ENCODE data around the gene TENM4. TPM values are rescaled to one million over a fixed set of nuclear protein-coding genes. Genes with fewer than 3 reads are reported as not detected.

Gene TENM4
- total RNA-seq, 2 experiments from 2014 or later = not detected

DNA sequence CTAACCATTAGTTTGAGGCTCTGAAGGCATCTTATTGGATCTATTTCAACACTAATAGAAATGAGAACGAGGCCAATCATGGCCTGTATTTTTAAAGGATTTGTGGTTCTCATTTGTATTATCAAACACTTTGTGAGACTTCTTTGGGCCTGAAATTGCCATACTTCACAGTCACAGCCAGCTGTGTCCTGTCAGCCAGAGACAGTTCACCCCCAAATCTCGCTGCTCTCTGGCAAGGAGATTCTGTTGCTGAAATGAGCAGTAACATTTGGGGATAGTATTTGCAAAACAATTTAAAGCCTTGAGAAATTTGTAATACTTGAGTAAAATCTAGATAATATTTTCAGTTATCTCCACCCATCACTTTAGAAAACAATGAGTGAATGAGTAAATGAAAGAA lies 26.9 kb upstream of the TENM4 start:
- no peak overlapping the region for H3K27ac Mint-ChIP-seq

DNA sequence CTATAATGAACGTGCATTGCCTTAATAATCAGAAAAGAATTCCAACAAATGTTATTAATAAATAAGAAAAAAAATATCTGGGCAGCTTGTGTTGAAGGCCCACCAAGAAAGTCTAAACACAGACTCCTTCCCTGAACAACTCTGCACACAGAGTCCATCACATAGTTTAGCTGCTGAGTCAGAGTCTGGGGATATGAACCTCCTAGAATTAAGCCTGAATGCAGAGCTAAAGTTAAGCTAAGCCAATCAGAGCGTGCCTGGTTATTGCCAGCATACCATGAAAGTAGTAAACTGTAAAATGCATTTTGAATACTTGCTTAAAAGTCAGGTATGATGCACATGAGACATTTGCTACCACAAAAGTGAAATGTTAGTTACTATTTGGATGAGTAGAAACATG lies 25.6 kb upstream of the TENM4 start:
- peaks cover 2% of the 10 kb centered on the region for H3K27me3 Mint-ChIP-seq
- no peaks in the 10 kb centered on the region for H3K36me3 Mint-ChIP-seq
- ChIA-PET CTCF (no interaction called here), POLR2A (no interaction called here)
- no peaks in the 10 kb centered on the region for H3K4me1 Mint-ChIP-seq (ENCODE audit: low read depth)
- no peak for DNase-seq
- H3K27ac Mint-ChIP-seq = no peak overlapping the region
- H3K4me3 Mint-ChIP-seq = no peak overlapping the region
- intact Hi-C loops (cut with micrococcal nuclease) = no loop called here
- H3K9me3 Mint-ChIP-seq = no peaks in the 10 kb centered on the region

More for the DNA sequence above, 26.9 kb upstream of the TENM4 start:
- DNase-seq = no peak
- Mint-ChIP-seq H3K4me3 (no peak overlapping the region), H3K36me3 (no peaks in the 10 kb centered on the region), H3K4me1 (ENCODE audit: low read depth) (no peaks in the 10 kb centered on the region), H3K27me3 (peaks cover 2% of the 10 kb centered on the region), H3K9me3 (no peaks in the 10 kb centered on the region)
- ChIA-PET POLR2A (no interaction called here), CTCF (no interaction called here)
- intact Hi-C loops (cut with micrococcal nuclease) = no loop called here

DNA sequence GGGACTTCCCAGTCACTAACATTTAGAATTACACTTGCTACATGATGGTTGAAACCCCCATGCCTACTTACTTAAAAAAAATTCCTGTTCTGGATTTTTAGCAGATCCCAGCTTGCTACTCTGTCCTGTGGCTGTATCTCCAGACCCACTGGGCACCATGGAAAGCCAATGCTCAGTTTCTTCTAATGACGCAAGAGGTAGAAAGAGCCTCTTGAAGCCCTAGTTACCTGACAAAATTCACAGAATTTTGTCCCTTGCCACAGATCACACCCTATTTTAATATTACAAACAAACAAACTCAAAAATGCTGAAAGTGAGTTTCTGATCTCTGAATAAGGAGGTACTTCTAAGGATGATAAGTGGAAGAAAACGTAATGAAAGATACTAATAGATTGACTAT lies 24.3 kb upstream of the TENM4 start:
- no peak overlapping the region for H3K27ac Mint-ChIP-seq
- H3K4me1 Mint-ChIP-seq (ENCODE audit: low read depth) = no peaks in the 10 kb centered on the region
- intact Hi-C loops (cut with micrococcal nuclease) = no loop called here
- H3K9me3 Mint-ChIP-seq = no peaks in the 10 kb centered on the region
- H3K4me3 Mint-ChIP-seq = no peak overlapping the region
- peaks cover 2% of the 10 kb centered on the region for H3K27me3 Mint-ChIP-seq
- CTCF ChIA-PET = no interaction called here
- POLR2A ChIA-PET = no interaction called here
- no peak for DNase-seq
- no peaks in the 10 kb centered on the region for H3K36me3 Mint-ChIP-seq

DNA sequence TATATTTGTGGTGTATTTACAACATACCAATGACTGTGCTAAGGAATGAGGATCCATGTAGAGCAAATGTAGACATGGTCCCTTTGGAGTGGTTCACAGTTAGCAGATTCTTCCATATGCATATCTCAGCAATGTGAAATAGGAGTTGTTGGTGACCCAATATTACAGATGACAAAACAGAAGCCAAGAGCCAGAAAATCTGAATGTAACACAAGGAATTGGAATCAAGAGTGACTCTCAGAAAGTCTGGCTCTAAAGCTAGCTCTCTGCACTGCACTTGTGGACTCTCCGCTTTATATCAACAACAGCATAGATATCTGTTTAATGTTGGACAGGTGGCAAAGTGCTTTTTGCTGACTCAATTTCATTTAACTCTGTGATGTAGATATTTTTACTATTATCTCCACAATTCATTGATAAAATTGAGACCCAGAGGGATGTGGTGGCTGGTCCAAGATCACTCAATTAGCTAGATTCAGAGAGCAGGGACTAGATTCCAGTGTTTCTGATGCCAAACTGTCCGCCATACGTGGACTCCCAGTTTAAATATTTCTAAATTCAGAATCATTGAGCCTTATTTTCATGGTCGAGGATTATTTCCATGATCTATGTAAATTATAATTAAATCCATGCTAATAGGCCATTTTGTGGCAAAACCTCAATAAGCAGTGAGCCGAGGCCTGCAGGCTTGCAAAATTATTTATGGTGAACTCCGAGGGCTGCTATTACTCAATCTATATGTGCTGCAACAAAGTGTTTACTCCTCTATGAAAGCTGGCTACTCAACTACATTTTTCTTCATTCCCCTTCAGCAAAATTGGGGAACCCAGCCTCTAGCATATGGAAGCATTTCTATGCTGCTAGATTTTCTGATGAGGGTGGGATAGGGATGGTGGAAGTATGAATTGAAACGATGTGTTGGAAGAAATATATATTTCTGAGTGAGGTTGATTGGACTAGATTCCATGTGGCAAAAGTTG lies 21.1 kb upstream of the TENM4 start:
- H3K4me1 Mint-ChIP-seq (ENCODE audit: low read depth) = no peaks in the 10 kb centered on the region
- H3K27me3 Mint-ChIP-seq = peaks cover 4% of the 10 kb centered on the region
- no peak for DNase-seq
- H3K4me3 Mint-ChIP-seq = no peak overlapping the region
- H3K36me3 Mint-ChIP-seq = no peaks in the 10 kb centered on the region
- H3K9me3 Mint-ChIP-seq = no peaks in the 10 kb centered on the region
- CTCF ChIA-PET = no interaction called here
- intact Hi-C loops (cut with micrococcal nuclease) = no loop called here
- no peak overlapping the region for H3K27ac Mint-ChIP-seq
- POLR2A ChIA-PET = no interaction called here

DNA sequence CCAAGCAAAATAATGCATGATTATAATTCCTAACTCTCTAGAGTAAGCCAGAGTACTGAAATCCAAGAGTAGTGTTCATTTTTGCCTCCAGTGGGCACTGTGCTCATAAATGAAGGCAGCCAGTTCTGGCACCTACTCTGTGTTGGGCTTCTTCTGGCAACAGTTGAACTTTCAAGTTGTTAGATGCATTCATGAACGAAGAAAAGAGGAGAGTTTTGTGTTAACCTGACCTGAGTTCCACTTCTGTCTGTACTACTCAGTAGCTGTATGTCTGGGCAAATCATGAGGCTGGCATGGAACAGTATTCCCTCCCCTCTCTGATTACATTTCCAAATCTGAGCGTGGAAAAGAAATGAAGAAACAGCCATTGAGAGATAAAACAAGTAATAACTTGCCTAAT lies 20.3 kb upstream of the TENM4 start:
- Mint-ChIP-seq H3K36me3 (no peaks in the 10 kb centered on the region), H3K27ac (no peak overlapping the region), H3K4me1 (ENCODE audit: low read depth) (no peaks in the 10 kb centered on the region), H3K4me3 (no peak overlapping the region), H3K9me3 (no peaks in the 10 kb centered on the region), H3K27me3 (peaks cover 10% of the 10 kb centered on the region)
- intact Hi-C loops (cut with micrococcal nuclease) = no loop called here
- ChIA-PET CTCF (no interaction called here), POLR2A (no interaction called here)
- no peak for DNase-seq

DNA sequence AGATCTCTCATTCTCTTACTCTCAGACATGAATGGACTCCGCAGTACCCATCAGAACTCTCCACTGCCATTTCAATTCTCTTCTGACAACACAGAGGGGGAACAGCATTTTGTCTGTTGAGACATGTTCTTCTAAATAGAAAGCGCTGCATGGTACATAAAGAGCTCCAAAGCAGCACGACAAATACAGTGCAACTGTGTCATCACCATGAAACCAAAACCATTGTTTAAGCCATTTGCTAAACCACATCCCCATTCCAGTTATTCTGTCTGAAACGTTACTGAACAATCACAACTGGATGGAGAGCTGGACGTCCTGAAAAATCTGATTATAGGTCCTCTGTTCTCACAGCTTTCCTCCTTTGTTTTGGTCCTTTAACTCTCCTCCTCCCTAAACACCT lies 17.9 kb upstream of the TENM4 start:
- H3K36me3 Mint-ChIP-seq = no peaks in the 10 kb centered on the region
- no peak for DNase-seq
- ChIA-PET CTCF (no interaction called here), POLR2A (no interaction called here)
- no peaks in the 10 kb centered on the region for H3K4me1 Mint-ChIP-seq (ENCODE audit: low read depth)
- no peaks in the 10 kb centered on the region for H3K9me3 Mint-ChIP-seq
- peaks cover 14% of the 10 kb centered on the region for H3K27me3 Mint-ChIP-seq
- H3K27ac Mint-ChIP-seq = no peak overlapping the region
- intact Hi-C loops (cut with micrococcal nuclease) = no loop called here
- H3K4me3 Mint-ChIP-seq = no peak overlapping the region

DNA sequence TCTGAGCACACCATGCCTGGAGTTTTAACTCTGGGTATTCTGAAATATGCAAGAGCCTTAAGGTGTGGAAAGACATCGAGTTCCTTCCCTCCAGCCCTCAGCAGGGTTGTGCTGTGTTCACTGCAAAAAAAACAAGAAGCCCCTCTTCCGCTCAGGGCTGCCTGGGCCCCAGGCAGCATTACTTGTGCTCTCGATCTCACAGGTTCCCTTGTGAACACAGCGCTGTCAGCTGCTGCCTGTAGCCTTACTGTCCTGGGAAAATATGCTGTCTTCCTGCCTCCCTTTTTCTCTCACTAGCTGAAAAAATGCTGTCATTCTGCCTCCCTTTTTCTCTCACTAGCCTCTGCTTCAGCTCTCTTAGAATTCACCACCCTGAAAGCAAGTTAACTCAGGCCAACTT lies 15.7 kb upstream of the TENM4 start:
- no peak overlapping the region for H3K27ac Mint-ChIP-seq
- intact Hi-C loops (cut with micrococcal nuclease) = no loop called here
- peaks cover 14% of the 10 kb centered on the region for H3K27me3 Mint-ChIP-seq
- no peaks in the 10 kb centered on the region for H3K36me3 Mint-ChIP-seq
- no peaks in the 10 kb centered on the region for H3K4me1 Mint-ChIP-seq (ENCODE audit: low read depth)
- ChIA-PET POLR2A (no interaction called here), CTCF (no interaction called here)
- H3K4me3 Mint-ChIP-seq = no peak overlapping the region
- no peaks in the 10 kb centered on the region for H3K9me3 Mint-ChIP-seq
- no peak for DNase-seq

DNA sequence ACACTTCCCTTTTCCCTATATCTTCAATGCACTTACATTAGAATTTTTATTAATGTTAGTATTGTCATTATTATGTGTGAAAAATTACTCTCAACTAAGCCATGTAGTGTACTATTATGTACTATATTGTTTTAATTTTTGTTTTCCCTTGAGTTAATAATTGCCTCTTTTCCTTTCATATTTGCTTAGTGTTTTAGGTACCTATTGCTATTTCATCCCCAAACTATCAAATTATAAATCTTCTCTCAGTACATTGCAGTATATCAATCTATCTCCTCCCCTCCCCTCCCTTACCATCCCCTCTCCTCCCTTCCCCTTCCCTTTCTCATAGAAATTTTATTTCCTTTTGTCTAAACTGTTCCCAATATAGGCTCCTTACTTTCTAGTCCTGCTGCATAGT lies 12.8 kb upstream of the TENM4 start:
- H3K4me3 Mint-ChIP-seq = no peak overlapping the region
- H3K9me3 Mint-ChIP-seq = no peaks in the 10 kb centered on the region
- intact Hi-C loops (cut with micrococcal nuclease) = no loop called here
- H3K4me1 Mint-ChIP-seq (ENCODE audit: low read depth) = no peaks in the 10 kb centered on the region
- DNase-seq = no peak
- ChIA-PET POLR2A (no interaction called here), CTCF (no interaction called here)
- peaks cover 14% of the 10 kb centered on the region for H3K27me3 Mint-ChIP-seq
- no peaks in the 10 kb centered on the region for H3K36me3 Mint-ChIP-seq
- no peak overlapping the region for H3K27ac Mint-ChIP-seq

DNA sequence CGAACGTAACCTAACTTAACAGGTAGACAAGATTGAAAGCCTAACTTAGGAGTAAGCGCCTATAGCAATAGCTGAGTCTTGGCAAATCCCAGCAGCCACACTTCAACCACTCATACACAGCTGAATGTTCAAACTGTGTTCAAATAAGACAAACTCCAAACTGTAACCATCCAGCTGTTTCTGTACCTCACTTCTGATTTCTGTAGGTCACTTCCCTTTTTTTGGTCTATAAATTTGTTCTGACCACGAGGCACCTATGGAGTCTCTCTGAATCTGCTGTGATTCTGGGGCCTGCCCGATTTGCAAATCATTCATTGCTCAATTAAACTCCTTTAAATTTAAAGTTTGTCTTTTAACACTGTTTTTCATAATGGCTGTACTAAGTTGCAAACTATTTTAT lies 8.2 kb upstream of the TENM4 start:
- CTCF ChIA-PET = no interaction called here
- H3K27me3 Mint-ChIP-seq = peaks cover 3% of the 10 kb centered on the region

DNA sequence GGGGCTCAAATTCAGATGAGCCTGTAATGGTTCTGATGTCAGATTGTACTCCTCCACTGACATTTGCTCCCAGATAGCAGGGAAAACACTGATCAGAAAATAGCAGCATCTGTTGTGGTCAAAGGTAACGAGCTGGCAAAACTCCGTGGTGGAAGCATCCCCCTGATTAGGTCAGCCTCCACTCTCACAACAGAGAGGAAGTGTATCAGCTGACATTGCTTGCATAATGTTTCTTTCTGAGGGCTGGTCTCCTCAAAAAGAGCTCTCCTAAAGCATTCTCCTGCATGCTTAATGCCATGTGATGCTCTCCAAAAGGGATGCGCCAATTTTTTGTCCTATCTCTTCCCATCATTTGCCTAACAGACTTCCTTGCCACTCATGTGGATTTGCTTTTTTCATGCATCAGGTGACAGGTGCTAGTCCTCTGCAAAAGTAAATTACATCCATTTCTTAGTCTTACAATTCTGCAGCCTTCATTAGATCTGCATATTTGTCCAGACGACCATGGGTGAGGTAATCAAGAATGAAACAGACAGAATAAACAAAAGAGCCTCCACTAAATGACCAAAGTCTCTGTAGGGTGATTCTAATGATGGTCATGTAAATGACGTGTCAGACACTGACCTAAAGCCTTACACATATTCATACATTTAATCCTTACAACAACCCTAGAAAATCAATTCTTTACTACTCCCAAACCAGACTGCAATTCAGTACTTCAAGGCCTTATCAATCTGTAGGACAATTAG lies 6.4 kb upstream of the TENM4 start:
- Mint-ChIP-seq H3K27me3 (peaks cover 16% of the 10 kb centered on the region), H3K27ac (no peak overlapping the region), H3K4me1 (ENCODE audit: low read depth) (no peaks in the 10 kb centered on the region), H3K9me3 (no peaks in the 10 kb centered on the region), H3K36me3 (no peaks in the 10 kb centered on the region), H3K4me3 (no peak overlapping the region)
- POLR2A ChIA-PET = no interaction called here
- intact Hi-C loops (cut with micrococcal nuclease) = no loop called here
- CTCF ChIA-PET = no interaction called here
- DNase-seq = no peak

More for the DNA sequence above, 8.2 kb upstream of the TENM4 start:
- intact Hi-C loops (cut with micrococcal nuclease) = no loop called here
- no peak overlapping the region for H3K4me3 Mint-ChIP-seq
- no peaks in the 10 kb centered on the region for H3K4me1 Mint-ChIP-seq (ENCODE audit: low read depth)
- H3K9me3 Mint-ChIP-seq = no peaks in the 10 kb centered on the region
- H3K27ac Mint-ChIP-seq = no peak overlapping the region
- H3K36me3 Mint-ChIP-seq = no peaks in the 10 kb centered on the region
- no peak for DNase-seq
- POLR2A ChIA-PET = no interaction called here

DNA sequence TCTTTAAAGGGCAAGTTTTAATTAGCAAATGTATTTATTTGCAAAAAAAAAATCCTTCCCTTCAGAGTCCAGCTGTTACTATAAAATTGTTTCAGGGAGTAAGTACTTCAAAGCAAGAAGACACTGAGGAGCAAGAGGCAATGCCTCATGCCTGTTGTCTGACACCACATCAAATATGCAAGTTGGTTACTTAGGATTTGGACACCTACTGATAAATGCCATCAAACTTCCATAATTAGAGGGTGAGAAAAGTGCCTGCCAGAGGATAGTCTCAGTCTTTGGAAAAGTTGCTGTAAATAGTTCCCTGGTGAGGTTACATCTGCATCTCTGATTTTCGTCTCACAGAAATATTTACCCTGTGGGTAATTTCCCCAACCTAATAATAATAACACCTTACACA lies 4.1 kb upstream of the TENM4 start:
- intact Hi-C loops (cut with micrococcal nuclease) = no loop called here
- H3K27ac Mint-ChIP-seq = no peak overlapping the region
- H3K4me1 Mint-ChIP-seq (ENCODE audit: low read depth) = peaks cover 5% of the 10 kb centered on the region
- no peak for DNase-seq
- no peaks in the 10 kb centered on the region for H3K9me3 Mint-ChIP-seq
- peaks cover 29% of the 10 kb centered on the region for H3K27me3 Mint-ChIP-seq
- CTCF ChIA-PET = no interaction called here
- H3K4me3 Mint-ChIP-seq = no peak overlapping the region
- H3K36me3 Mint-ChIP-seq = no peaks in the 10 kb centered on the region
- POLR2A ChIA-PET = no interaction called here

DNA sequence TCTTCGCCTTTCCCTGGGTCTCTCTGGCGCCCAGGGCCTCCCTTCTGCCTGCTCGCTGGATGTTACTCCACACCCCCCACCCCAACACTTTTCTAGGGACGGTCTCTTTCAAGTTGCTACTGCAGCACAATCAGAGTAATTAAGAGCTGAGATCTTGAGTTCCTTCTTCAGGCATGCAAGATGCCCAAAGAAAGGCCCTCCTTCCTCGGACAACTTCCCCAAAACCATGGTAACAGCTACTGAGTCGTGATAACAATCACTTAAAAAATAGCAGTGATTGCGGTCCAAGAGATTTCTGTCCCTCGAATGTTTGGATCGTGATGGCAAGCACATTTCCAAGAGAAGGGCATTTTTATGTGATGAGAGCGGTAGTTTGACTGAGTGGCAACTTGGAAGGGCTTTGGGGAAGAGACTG lies 638 bp upstream of the TENM4 start:
- POLR2A ChIA-PET = no interaction called here
- H3K4me3 Mint-ChIP-seq = no peak overlapping the region
- peaks cover 51% of the 10 kb centered on the region for H3K27me3 Mint-ChIP-seq
- no peaks in the 10 kb centered on the region for H3K9me3 Mint-ChIP-seq
- DNase-seq = no peak
- CTCF ChIA-PET = no interaction called here
- intact Hi-C loops (cut with micrococcal nuclease) = no loop called here
- peaks cover 15% of the 10 kb centered on the region for H3K4me1 Mint-ChIP-seq (ENCODE audit: low read depth)
- no peaks in the 10 kb centered on the region for H3K36me3 Mint-ChIP-seq
- no peak overlapping the region for H3K27ac Mint-ChIP-seq
